Spinal cord (tissue), 10 donors: ENCODE data around the gene CNOT10. TPM values are rescaled to one million over a fixed set of nuclear protein-coding genes. Genes with fewer than 3 reads are reported as not detected.
"Not testable (repeated sequence)": the region's sequence is repeated elsewhere in the genome, so short reads cannot be mapped to it uniquely, and the experiment has no call there.

Experiments used
- DNase-seq, 6 donors: peaks; one replicate each; pipeline versions ENCODE4 v3.0.0 to v3.0.0-alpha.2; 2013 to 2015; ENCODE audit warnings: low spot score in 6 of 6, low read depth in 4 of 6
- H3K27ac ChIP-seq: one replicate; pipeline ENCODE4 v1.5.1; 2013; ENCODE audit warnings: low read depth, low read length, control low read depth
- H3K27me3 ChIP-seq: one replicate; pipeline ENCODE4 v1.6.1; 2013; ENCODE audit warnings: low read length; ENCODE audit not compliant: control insufficient read depth, insufficient read depth
- H3K36me3 ChIP-seq: one replicate; pipeline ENCODE4 v1.6.1; 2013; ENCODE audit warnings: low read length; ENCODE audit not compliant: control insufficient read depth, insufficient read depth
- H3K4me1 ChIP-seq: one replicate; pipeline ENCODE4 v1.6.1; 2013; ENCODE audit warnings: low read length; ENCODE audit not compliant: control insufficient read depth, insufficient read depth
- H3K4me3 ChIP-seq: one replicate; pipeline ENCODE4 v1.5.1; 2013; ENCODE audit warnings: low read depth, low read length, control low read depth
- H3K9me3 ChIP-seq: one replicate; pipeline ENCODE4 v1.6.1; 2013; ENCODE audit warnings: low read length; ENCODE audit not compliant: control insufficient read depth, insufficient read depth
- WGBS: methylation state at CpG from one replicate; pipeline ENCODE4 v1.1.5; 2013; ENCODE audit warnings: missing lambda C conversion rate; ENCODE audit not compliant: insufficient coverage; 5-methylcytosine and 5-hydroxymethylcytosine counted together
- long read RNA-seq, 4 donors: transcript quantifications; one replicate each; lab custom pipeline, GENCODE V29; 2026
- polyA plus RNA-seq, 2 donors: library from polyadenylated mRNA; unstranded; fragments of 120-200 nt; gene quantifications; one replicate each; pipeline ENCODE4 v1.2.1, GENCODE V29; 2013; ENCODE audit not compliant: insufficient read length in 2 of 2
- total RNA-seq, 2 donors: library from RNA; depleted of rRNA in 1 of 2; stranded (reverse); fragments of 120-200 nt in 1 of 2; fragments of >200 nt in 1 of 2; gene quantifications; one replicate each; pipeline versions ENCODE4 v1.2.3 to v1.2.4, GENCODE V29; 2013 to 2014
- donor health status: healthy.

Gene CNOT10, protein sequence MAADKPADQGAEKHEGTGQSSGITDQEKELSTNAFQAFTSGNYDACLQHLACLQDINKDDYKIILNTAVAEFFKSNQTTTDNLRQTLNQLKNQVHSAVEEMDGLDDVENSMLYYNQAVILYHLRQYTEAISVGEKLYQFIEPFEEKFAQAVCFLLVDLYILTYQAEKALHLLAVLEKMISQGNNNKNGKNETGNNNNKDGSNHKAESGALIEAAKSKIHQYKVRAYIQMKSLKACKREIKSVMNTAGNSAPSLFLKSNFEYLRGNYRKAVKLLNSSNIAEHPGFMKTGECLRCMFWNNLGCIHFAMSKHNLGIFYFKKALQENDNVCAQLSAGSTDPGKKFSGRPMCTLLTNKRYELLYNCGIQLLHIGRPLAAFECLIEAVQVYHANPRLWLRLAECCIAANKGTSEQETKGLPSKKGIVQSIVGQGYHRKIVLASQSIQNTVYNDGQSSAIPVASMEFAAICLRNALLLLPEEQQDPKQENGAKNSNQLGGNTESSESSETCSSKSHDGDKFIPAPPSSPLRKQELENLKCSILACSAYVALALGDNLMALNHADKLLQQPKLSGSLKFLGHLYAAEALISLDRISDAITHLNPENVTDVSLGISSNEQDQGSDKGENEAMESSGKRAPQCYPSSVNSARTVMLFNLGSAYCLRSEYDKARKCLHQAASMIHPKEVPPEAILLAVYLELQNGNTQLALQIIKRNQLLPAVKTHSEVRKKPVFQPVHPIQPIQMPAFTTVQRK
- total RNA-seq (10 to 100 TPM; 32.5 to 36.2 TPM), polyA plus RNA-seq (10 to 100 TPM; 26.9 to 35.0 TPM)
- long read RNA-seq, donor 1, partial matches to known transcripts, result 0 of 4 reads
- long read RNA-seq, donor 1, other reads (novel, unspliced or antisense), result 0 of 4 reads
- long read RNA-seq, donor 2, partial matches to known transcripts, result 0 of 3 reads
- long read RNA-seq, donor 2, other reads (novel, unspliced or antisense), result 0 of 3 reads
- long read RNA-seq, donor 3, partial matches to known transcripts, result 0 of 3 reads
- long read RNA-seq, donor 3, other reads (novel, unspliced or antisense), result 0 of 3 reads
- long read RNA-seq, donor 4, transcript CNOT10-201 (19 exons, 2,815 nt), result major isoform, 5 of 5 reads
- long read RNA-seq, donor 4, partial matches to known transcripts, result 0 of 5 reads
- long read RNA-seq, donor 4, other reads (novel, unspliced or antisense), result 0 of 5 reads

DNA sequence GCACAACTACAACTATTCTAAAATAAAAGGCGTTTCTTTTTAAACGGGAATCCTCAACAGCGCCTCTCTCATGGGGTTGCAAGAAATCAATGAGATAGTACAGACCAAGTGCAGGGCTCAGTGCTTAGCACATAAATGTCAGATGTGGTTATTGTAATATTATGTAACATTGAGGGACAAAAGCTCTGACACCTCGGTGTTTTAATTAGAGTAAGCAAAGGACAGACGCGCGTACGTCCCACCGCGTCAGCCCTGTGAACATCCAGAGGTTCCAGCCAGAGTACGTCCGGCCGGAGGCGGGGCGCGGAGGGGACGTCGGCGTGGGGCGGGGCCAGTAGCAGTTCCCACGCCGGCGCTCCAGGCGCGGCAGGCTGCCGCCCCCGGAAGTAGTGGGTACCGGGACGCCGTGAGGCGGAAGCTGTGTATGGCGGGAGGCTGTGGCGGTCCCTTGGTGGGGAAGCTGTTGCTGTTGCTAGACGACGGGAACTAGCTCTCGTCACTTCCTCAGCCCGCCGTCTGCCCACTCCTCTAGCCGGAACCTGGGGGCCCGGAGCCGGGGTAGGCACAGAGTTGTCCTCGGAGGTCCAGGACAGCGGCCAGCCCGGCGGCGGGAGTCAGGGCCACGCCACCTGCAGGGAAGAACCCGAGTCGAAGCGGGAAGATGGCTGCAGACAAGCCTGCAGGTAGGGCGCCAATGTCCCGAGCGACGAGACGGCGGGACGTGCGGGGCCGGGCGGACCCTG is at the start of gene CNOT10:
Gene CNOT10 (plus strand): TSS at position 389 of the 743 bp plus-strand sequence. CDS start 273 bp downstream, at position 662.
- H3K36me3 ChIP-seq, result peaks cover 8% of the 10 kb centered on the region
- no peaks in the 10 kb centered on the region for H3K27me3 ChIP-seq
- under 1% methylated on average over 59 of the region's 60 CpGs for WGBS
- no peaks in the 10 kb centered on the region for H3K9me3 ChIP-seq
- peaks cover 6% of the 10 kb centered on the region for H3K4me1 ChIP-seq
- peak within 1 kb of the TSS; percentile 91 for H3K27ac ChIP-seq
- H3K4me3 ChIP-seq, result peak within 1 kb of the TSS; percentile 85
- peak; percentile 82 to 98 (median 90) for DNase-seq

DNA sequence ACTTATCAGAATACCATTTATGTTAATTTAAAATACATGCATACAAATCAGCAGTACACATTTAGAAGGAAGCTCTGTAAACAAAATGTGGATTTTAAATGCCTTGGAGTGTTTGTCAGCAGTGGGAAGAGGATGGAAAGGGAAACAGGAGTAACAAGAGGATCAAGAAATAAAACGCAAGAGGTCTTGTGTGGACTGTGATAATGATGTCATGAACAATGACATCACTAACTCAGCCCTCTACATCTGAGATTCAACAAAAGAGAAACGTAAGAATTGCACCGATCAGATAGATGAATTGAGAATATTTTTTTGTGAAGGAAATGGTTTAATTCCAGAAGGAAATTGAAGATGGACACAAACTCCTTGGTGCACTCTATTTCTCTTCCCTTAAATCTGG is 44.0 kb upstream of the CNOT10 start:
- no peak overlapping the region for H3K4me3 ChIP-seq
- H3K9me3 ChIP-seq, result no peaks in the 10 kb centered on the region
- no peaks in the 10 kb centered on the region for H3K4me1 ChIP-seq
- H3K27ac ChIP-seq, result no peak overlapping the region
- H3K36me3 ChIP-seq, result no peaks in the 10 kb centered on the region
- no peak for DNase-seq
- no CpG with 5 or more reads among the region's 3 CpGs for WGBS
- H3K27me3 ChIP-seq, result no peaks in the 10 kb centered on the region

DNA sequence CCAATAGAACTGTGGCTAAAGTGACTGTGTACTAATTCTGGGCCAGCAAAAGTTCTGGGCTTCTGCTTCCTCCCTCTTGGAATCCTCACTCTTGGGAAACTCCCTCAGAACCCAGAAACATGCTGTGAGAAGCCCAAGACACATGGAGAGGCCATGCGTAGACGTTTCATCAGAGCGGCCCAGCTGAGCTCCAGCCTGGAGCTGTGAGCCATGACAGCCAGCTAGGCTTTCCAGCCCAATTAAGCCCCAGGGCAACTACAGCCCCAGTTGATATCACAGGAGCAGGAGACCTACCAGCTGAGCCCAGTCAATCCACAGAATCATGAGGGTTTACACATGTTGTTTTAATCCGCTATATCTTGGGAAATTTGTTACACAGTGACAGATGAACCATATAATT is 43.6 kb upstream of the CNOT10 start:
- Histone ChIP-seq H3K36me3 (no peaks in the 10 kb centered on the region), H3K4me3 (no peak overlapping the region), H3K4me1 (no peaks in the 10 kb centered on the region), H3K27ac (no peak overlapping the region), H3K9me3 (no peaks in the 10 kb centered on the region), H3K27me3 (no peaks in the 10 kb centered on the region)
- DNase-seq, result peak in 1 of 6 donors; percentile 64
- 63% methylated on average over 4 of the region's 4 CpGs for WGBS

DNA sequence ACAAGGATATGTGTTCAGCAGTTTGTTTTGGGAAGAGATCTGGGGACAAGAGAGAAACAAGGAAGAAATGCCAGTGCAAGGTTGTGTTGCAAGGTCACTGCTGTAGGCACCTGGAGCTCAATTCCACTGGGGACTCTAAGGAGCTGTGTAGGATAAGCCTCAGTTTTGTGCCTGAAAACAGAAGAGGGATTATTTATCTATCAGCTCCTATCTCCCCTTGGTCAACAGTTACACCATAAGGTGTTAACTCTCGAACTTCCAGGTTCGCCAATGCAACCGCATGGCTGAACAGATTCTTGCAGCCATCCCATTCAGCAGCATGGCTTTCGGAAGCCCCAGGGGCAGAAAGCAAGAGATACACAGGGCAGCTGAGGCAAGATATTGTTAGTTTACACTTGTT is 41.6 kb upstream of the CNOT10 start:
- no peak overlapping the region for H3K4me3 ChIP-seq
- no peaks in the 10 kb centered on the region for H3K27me3 ChIP-seq
- DNase-seq, result no peak
- 93% methylated on average over 4 of the region's 4 CpGs for WGBS
- H3K27ac ChIP-seq, result no peak overlapping the region
- H3K36me3 ChIP-seq, result no peaks in the 10 kb centered on the region
- H3K9me3 ChIP-seq, result no peaks in the 10 kb centered on the region
- H3K4me1 ChIP-seq, result no peaks in the 10 kb centered on the region

DNA sequence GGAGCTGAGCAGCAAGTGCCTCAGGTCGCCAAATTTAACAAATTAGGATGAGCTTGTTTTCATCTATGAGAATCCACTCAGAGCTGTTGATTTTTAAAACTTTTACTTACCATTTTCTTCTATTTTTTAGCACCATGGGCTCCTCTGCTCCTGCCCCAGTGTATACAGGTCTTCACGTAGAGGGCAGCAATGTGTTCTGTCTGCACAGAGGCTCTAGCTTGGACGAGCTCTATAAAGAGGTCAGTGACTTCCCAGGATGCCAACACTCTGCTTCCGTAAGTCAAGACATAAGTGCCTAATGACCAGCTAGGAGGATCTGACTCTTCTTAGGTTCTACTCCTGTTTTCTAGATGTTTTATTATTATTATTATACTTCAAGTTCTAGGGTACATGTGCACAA is 41.2 kb upstream of the CNOT10 start:
- Histone ChIP-seq H3K27ac (no peak overlapping the region), H3K4me1 (no peaks in the 10 kb centered on the region)
- WGBS, result 62% methylated on average over 3 of the region's 4 CpGs

DNA sequence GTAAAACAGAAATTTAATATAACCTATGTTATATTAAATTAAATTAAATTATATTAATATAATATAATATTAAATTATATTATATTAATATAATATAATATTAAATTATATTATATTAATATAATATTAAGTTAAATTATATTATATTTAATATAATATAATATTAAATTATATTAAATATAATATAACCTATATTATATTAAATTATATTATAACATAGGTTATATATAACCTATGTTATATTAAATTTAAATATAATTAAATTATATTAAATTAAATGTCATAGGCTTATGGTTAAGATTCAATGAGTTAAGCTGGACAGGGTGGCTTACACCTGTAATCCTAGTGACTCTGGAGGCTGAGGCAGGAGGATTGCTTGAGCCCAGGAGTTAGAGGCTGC is 40.6 kb upstream of the CNOT10 start:
- no peak for DNase-seq
- no peak overlapping the region for H3K4me3 ChIP-seq
- H3K27me3 ChIP-seq, result no peaks in the 10 kb centered on the region
- H3K36me3 ChIP-seq, result no peaks in the 10 kb centered on the region
- no peak overlapping the region for H3K27ac ChIP-seq
- H3K4me1 ChIP-seq, result no peaks in the 10 kb centered on the region
- H3K9me3 ChIP-seq, result no peaks in the 10 kb centered on the region

More for the DNA sequence above, 41.2 kb upstream of the CNOT10 start:
- no peaks in the 10 kb centered on the region for H3K9me3 ChIP-seq
- no peak overlapping the region for H3K4me3 ChIP-seq
- no peaks in the 10 kb centered on the region for H3K36me3 ChIP-seq
- DNase-seq, result no peak
- H3K27me3 ChIP-seq, result no peaks in the 10 kb centered on the region

DNA sequence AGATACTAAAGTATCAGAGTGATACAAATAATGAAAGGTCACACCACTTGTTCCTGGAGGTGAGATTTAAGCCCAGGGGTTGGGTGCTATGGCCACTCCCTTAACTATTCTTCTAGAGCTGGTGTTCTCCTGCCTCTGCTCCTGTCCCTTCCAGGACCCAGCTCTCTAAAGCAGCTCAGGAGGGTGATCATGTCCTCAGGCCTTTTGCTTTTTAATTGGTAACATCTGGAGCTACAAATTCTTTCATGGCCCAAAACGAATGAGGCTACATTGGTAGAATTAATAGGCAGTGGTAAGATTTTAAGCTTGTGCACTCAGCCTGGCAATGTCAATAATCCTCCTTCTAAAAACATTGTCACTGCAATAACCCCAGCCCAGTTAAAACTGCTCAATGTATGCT is 38.2 kb upstream of the CNOT10 start:
- Histone ChIP-seq H3K27ac (no peak overlapping the region), H3K36me3 (no peaks in the 10 kb centered on the region), H3K9me3 (no peaks in the 10 kb centered on the region), H3K4me3 (no peak overlapping the region), H3K4me1 (no peaks in the 10 kb centered on the region), H3K27me3 (no peaks in the 10 kb centered on the region)
- peak in 1 of 6 donors; percentile 13 for DNase-seq
- WGBS, result 67% methylated on average over 1 of the region's 1 CpG

DNA sequence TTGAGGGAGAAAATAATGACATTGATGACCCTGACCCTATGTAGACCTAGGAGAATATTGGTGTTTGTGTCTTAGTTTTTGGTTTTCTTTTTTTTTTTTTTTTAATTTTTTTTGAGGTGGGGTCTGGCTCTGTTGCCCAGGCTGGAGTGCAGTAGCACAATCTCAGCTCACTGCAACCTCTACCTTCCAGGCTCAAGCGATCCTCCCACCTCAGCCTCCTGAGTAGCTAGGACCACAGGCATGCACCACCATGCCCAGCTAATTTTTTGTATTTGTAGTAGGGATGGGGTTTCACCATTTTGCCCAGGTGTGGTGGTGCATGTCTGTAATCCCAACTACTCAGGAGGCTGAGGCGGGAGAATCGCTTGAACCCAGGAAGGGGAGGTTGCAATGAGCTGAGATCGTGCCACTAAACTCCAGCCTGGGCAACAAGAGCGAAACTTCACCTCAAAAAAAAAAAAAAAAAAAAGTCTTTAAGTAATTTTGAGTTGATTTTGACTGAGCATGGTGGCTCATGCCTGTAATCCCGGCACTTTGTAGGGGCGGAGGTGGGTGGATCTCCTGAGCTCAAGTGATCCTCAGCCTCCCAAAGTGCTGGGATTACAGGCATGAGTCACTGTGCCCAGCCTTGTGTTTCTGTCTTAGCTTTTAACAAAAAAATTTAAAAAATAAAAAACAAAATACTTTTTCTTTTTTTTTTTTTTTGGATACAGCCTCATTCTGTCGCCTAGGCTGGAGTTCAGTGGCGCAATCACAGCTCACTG is 32.5 kb upstream of the CNOT10 start:
- H3K9me3 ChIP-seq, H3K36me3 ChIP-seq, H3K4me1 ChIP-seq, H3K4me3 ChIP-seq, DNase-seq, H3K27ac ChIP-seq, H3K27me3 ChIP-seq: not testable (repeated sequence)
- WGBS, result 100% methylated on average over 3 of the region's 9 CpGs
